Muscle of arm (tissue), 12 donors: Measurements from ENCODE around the gene EBF4. TPM values are rescaled to one million over a fixed set of nuclear protein-coding genes. Genes with fewer than 3 reads are reported as not detected.

Experiments used
- DNase-seq: peaks from one replicate; pipeline ENCODE4 v3.0.0-alpha.2; 2013
- polyA plus RNA-seq, 12 donors: library from polyadenylated mRNA; unstranded; fragments of 120-200 nt; gene quantifications; one replicate each; pipeline ENCODE4 v1.2.1, GENCODE V29; 2013; ENCODE audit not compliant: insufficient read length in 12 of 12

Gene EBF4
- polyA plus RNA-seq, 12 donors: 3.9 to 9.6 (median 6.5) TPM; not detected in 1

- no peak for DNase-seq
Observed at GRCh38 chr20:2698186-2698817, 5.7 kb downstream of the EBF4 start.

GRCh38 chr20:2698912-2699311 lies 6.3 kb downstream of the EBF4 start:
- no peak for DNase-seq

- no peak for DNase-seq
Observed at GRCh38 chr20:2699775-2700413, 7.3 kb downstream of the EBF4 start.

GRCh38 chr20:2700913-2701620 lies 8.5 kb downstream of the EBF4 start:
- DNase-seq: no peak

GRCh38 chr20:2701671-2702081 lies 9.1 kb downstream of the EBF4 start:
- no peak for DNase-seq

- no peak for DNase-seq
Observed at GRCh38 chr20:2703716-2704475, 11.3 kb downstream of the EBF4 start.

GRCh38 chr20:2705931-2706645 lies 13.5 kb downstream of the EBF4 start:
- no peak for DNase-seq

GRCh38 chr20:2706688-2707352 lies 14.2 kb downstream of the EBF4 start:
- no peak for DNase-seq

GRCh38 chr20:2707353-2708072 lies 14.9 kb downstream of the EBF4 start:
- DNase-seq: no peak

GRCh38 chr20:2708073-2708415 lies 15.5 kb downstream of the EBF4 start:
- no peak for DNase-seq

GRCh38 chr20:2708665-2709064 lies 16.1 kb downstream of the EBF4 start:
- no peak for DNase-seq

- DNase-seq: no peak
Observed at GRCh38 chr20:2709205-2709981, 16.8 kb downstream of the EBF4 start.

GRCh38 chr20:2713285-2713684 lies 20.7 kb downstream of the EBF4 start:
- no peak for DNase-seq

GRCh38 chr20:2729251-2729713 lies 36.7 kb downstream of the EBF4 start:
- no peak for DNase-seq

- DNase-seq: no peak
Observed at GRCh38 chr20:2729791-2730190, 37.2 kb downstream of the EBF4 start.

- no peak for DNase-seq
Observed at GRCh38 chr20:2734899-2735298, 42.3 kb downstream of the EBF4 start.

GRCh38 chr20:2736441-2736840 lies 43.9 kb downstream of the EBF4 start:
- DNase-seq: no peak

- DNase-seq: no peak
Observed at GRCh38 chr20:2738331-2739041, 45.9 kb downstream of the EBF4 start.

- DNase-seq: no peak
Observed at GRCh38 chr20:2739042-2739398, 46.4 kb downstream of the EBF4 start.
